Small intestine (tissue), 7 donors: ENCODE measurements around the gene CARS1. TPM values are rescaled to one million over a fixed set of nuclear protein-coding genes. Genes with fewer than 3 reads are reported as not detected.

Experiments
- DNase-seq, 2 donors: peaks; one replicate each; pipeline versions ENCODE4 v3.0.0 to v3.0.0-alpha.2; 2013
- FAIRE-seq: peaks from 2 replicates; lab custom pipeline; 2012; peaks lifted over from hg19 to GRCh38; lab: Jason Lieb, UNC
- H3K27ac ChIP-seq, 3 donors: one replicate each; pipeline ENCODE4 v1.5.1; 2013; ENCODE audit warnings: low read length in 2 of 3, mild to moderate bottlenecking in 2 of 3, control low read depth in 1 of 3, inconsistent platforms in 1 of 3, low read depth in 1 of 3, moderate library complexity in 1 of 3
- H3K27me3 ChIP-seq, 3 donors: one replicate each; pipeline ENCODE4 v1.6.1; 2013; ENCODE audit warnings: low read length in 3 of 3, inconsistent platforms in 1 of 3; ENCODE audit not compliant: control insufficient read depth in 3 of 3, insufficient read depth in 3 of 3
- H3K36me3 ChIP-seq, 3 donors: one replicate each; pipeline ENCODE4 v1.6.1; 2013; ENCODE audit warnings: low read length in 3 of 3, inconsistent platforms in 1 of 3, low read depth in 1 of 3, mild to moderate bottlenecking in 1 of 3, moderate library complexity in 1 of 3; ENCODE audit not compliant: control insufficient read depth in 3 of 3, insufficient read depth in 2 of 3
- H3K4me1 ChIP-seq, 3 donors: one replicate each; pipeline ENCODE4 v1.6.1; 2013; ENCODE audit warnings: low read length in 2 of 3, inconsistent platforms in 1 of 3, low read depth in 1 of 3, mild to moderate bottlenecking in 1 of 3, moderate library complexity in 1 of 3; ENCODE audit not compliant: control insufficient read depth in 3 of 3, insufficient read depth in 2 of 3
- H3K4me3 ChIP-seq, 3 donors: one replicate each; pipeline ENCODE4 v1.5.1; 2013; ENCODE audit warnings: low read length in 3 of 3, control low read depth in 1 of 3, inconsistent platforms in 1 of 3, low read depth in 1 of 3, mild to moderate bottlenecking in 1 of 3, moderate library complexity in 1 of 3
- H3K9me3 ChIP-seq, 2 donors: one replicate each; pipeline ENCODE4 v1.6.1; 2013; ENCODE audit warnings: low read depth in 1 of 2, low read length in 1 of 2; ENCODE audit not compliant: control insufficient read depth in 2 of 2, insufficient read depth in 1 of 2
- WGBS, 3 donors: extraction: QIAGEN DNeasy Blood & Tissue Kit; methylation state at CpG; one replicate each; pipeline ENCODE4 v1.1.7; 2013; 5-methylcytosine and 5-hydroxymethylcytosine counted together
- polyA plus RNA-seq, 4 donors: library from polyadenylated mRNA; stranded (reverse) in 3 of 4; unstranded in 1 of 4; fragments of 200-250 nt in 3 of 4; fragments of 120-200 nt in 1 of 4; gene quantifications; one replicate each; pipeline versions ENCODE4 v1.2.1 to v1.2.3, GENCODE V29; 2013
- donor health status: healthy with polysubstance abuse.
- donor health status: control.
- donor health status: control.
- donor health status: Bipolar disorder and iron deficiency.
- donor health status: healthy.

CARS1 gene
- polyA plus RNA-seq, 4 donors = 36.0 to 69.8 (median 42.9) TPM

DNA sequence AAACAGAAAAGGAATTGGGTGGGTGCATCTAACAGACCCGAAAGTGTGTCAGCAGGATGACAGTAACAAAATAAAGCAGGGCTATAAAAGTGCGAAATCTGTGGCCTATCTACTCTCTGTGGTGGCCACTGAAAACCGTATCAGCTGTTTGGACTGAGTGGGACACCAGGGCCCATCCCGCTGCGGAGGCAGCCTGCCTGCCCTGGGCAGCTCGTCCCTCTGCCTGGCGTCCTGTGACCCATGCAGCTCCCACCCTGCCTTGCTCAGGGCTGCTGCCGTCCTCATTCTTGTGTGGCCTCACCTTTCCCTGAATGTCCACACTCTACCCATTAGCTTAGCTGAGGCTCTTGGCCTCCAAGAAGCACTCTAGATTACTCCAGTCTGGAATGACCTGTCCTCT lies 30.4 kb downstream of the CARS1 start:
- no peaks in the 10 kb centered on the region for H3K4me1 ChIP-seq
- peaks cover 15 to 69% (median 17%) of the 10 kb centered on the region in 3 donors for H3K36me3 ChIP-seq
- H3K27me3 ChIP-seq = no peaks in the 10 kb centered on the region
- FAIRE-seq (no peak), DNase-seq (no peak)
- no peaks in the 10 kb centered on the region for H3K9me3 ChIP-seq
- no peak overlapping the region for H3K27ac ChIP-seq
- 95 to 96% (median 95%) methylated on average over 8 of the region's 8 CpGs for WGBS, 3 donors
- no peak overlapping the region for H3K4me3 ChIP-seq

DNA sequence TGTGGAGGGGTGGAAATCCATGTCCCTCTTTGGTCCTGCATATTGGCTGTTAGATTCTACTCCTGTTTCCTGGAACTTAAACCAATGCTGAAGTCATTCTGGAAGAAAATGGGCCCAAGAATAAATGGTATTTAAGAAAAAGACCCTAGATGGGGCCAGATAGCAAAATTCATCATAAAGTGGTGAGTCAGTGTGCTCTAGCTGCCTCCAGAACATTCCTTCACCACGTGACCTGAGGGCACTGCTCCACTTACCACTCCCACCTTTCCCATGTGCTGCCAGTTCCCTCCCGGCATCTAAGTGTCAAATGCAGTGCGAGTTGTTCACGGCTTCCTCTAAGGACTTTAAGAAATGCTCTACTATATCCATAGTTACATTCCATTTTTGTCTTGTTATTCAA lies 34.2 kb downstream of the CARS1 start:
- no peak for FAIRE-seq
- Histone ChIP-seq H3K27ac (no peak overlapping the region), H3K36me3 (peaks cover 20 to 73% (median 24%) of the 10 kb centered on the region in 3 donors)

DNA sequence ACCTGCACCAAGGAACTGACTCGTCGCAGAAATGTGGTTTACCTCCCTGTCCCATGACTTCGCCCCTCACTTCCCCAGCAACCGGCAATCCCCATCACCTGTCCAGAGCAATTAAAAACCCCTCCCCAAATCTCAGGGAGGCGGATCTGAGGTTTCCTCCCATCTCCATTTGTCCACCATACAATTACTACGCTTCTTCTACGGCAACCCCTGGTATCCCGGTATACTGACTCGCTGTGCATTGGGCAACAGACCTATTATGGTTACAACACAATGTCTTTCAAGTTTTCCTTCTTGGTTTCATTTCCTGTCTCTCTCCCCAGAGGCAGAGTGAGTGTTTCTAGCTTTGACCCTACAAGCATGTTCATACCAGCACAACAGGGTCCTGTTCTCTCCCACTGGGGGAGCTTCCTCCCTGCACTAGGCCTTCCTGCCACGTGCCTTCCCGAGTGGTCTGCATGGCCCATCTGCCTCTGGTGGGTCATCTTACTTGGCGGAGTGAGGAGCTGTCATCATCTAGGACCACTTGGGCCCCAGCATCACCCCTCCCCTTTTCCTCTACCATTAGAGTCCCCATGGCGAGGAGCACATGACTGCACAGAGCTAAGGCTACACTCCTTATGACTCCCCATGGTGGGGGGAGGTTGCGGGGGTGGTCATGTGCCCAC lies 34.8 kb downstream of the CARS1 start:
- H3K9me3 ChIP-seq = no peaks in the 10 kb centered on the region
- FAIRE-seq (no peak), DNase-seq (no peak)
- no peak overlapping the region for H3K4me3 ChIP-seq
- peaks cover 23 to 72% (median 27%) of the 10 kb centered on the region in 3 donors for H3K36me3 ChIP-seq
- 77 to 92% (median 89%) methylated on average over 14 of the region's 14 CpGs for WGBS, 3 donors
- no peak overlapping the region for H3K27ac ChIP-seq
- H3K27me3 ChIP-seq = no peaks in the 10 kb centered on the region
- H3K4me1 ChIP-seq = peaks cover 0 to 10% (median 0%) of the 10 kb centered on the region in 3 donors

More for the DNA sequence above, 34.2 kb downstream of the CARS1 start:
- Histone ChIP-seq H3K9me3 (no peaks in the 10 kb centered on the region), H3K4me3 (no peak overlapping the region), H3K4me1 (peaks cover 0 to 10% (median 0%) of the 10 kb centered on the region in 3 donors), H3K27me3 (no peaks in the 10 kb centered on the region)
- 87 to 91% (median 89%) methylated on average over 4 of the region's 4 CpGs for WGBS, 3 donors
- no peak for DNase-seq

DNA sequence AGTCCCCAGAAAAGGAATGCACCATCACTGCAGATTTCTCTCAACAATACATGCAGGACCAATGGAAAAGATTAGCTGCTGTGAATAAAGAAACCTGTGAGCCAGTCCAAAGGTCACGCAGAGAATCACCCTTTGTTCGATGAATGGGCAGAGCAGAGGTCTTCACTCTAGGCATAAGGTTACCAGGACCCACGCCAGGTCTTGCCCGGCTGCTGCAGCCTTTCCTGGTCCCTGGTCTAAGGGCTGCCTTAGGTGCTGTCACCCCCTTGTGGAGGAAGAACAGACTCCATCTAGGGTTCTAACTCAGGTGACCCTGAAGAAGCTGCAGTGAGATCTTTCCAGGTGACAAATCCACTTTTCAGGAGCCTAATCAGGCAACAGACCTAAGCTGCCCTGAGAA lies 36.1 kb downstream of the CARS1 start:
- Histone ChIP-seq H3K27me3 (no peaks in the 10 kb centered on the region), H3K9me3 (no peaks in the 10 kb centered on the region), H3K27ac (no peak overlapping the region), H3K4me1 (peaks cover 0 to 10% (median 0%) of the 10 kb centered on the region in 3 donors), H3K36me3 (peaks cover 17 to 73% (median 30%) of the 10 kb centered on the region in 3 donors), H3K4me3 (no peak overlapping the region)
- FAIRE-seq = no peak
- 7 to 43% (median 19%) methylated on average over 4 of the region's 4 CpGs for WGBS, 3 donors
- peak; percentile 65 to 76 for DNase-seq

DNA sequence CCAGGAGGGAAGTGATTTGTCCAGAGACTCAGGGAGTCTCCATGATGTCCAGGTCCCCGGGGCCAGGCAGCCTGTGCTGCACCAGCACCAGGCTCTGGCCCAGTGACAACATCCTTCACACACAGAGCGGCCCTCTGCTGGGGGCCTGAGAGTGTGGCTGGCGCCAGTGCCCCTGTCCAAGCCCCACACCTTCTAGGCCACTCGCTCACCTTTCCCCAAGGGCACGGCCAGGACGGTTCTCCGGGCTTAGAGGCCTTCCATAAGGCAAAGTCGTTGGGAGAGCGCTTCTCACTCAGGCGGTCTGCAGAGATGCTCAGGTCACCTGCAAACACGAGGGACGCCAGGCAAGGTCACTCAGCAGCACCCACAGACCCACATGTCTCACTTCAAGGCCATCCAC lies 37.2 kb downstream of the CARS1 start:
- H3K4me1 ChIP-seq = peaks cover 0 to 10% (median 0%) of the 10 kb centered on the region in 3 donors
- peaks cover 17 to 77% (median 27%) of the 10 kb centered on the region in 3 donors for H3K36me3 ChIP-seq
- DNase-seq = no peak
- H3K27me3 ChIP-seq = no peaks in the 10 kb centered on the region
- no peak for FAIRE-seq
- no peak overlapping the region for H3K4me3 ChIP-seq
- H3K27ac ChIP-seq = no peak overlapping the region
- 95 to 98% (median 95%) methylated on average over 12 of the region's 12 CpGs for WGBS, 3 donors
- no peaks in the 10 kb centered on the region for H3K9me3 ChIP-seq

DNA sequence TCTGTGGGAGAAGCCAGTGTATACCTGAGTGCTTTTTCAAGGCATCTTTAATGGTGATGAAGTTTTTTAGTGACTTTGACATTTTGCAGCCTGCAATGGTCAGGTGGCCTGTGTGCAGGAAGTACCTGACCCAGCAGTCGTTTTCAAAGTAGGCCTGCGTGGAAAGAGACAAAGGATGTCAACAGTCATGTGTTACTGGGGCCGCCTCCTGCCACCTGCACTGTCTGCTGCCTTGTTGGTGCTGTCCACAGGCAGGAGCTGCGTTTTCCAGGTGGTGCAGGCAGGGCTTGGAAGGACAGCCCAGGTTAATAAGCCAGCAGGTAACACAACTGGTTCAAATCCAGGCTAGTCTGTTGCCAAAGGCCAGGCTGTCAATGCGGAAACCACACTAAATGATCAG lies 38.6 kb downstream of the CARS1 start:
- FAIRE-seq (no peak), DNase-seq (no peak)
- Histone ChIP-seq H3K4me1 (peaks cover 0 to 13% (median 0%) of the 10 kb centered on the region in 3 donors), H3K9me3 (no peaks in the 10 kb centered on the region), H3K27ac (no peak overlapping the region), H3K36me3 (peaks cover 18 to 79% (median 30%) of the 10 kb centered on the region in 3 donors), H3K4me3 (no peak overlapping the region), H3K27me3 (no peaks in the 10 kb centered on the region)
- 70 to 88% (median 80%) methylated on average over 5 of the region's 5 CpGs for WGBS, 3 donors

DNA sequence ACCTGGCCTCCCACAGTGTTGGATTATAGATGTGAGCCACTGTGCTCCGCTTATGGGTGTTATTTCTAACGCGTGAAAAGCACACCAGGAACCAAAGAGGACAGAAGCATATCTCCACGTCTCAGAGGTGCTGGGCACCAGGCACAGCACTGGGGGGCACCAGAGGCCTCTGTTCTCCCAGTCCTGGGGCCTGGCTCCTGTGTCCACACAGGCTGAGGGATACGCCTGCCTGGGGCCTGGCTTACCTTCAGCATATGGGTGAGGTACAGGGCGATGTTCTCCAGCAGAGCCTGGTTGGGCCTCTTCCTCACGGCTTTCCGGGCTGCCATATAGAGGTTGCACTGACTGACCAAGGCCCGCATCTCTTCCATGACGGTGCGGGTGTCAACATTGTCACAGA lies 40.4 kb downstream of the CARS1 start:
- no peak for FAIRE-seq
- Histone ChIP-seq H3K36me3 (peaks cover 21 to 77% (median 33%) of the 10 kb centered on the region in 3 donors), H3K27me3 (no peaks in the 10 kb centered on the region), H3K9me3 (no peaks in the 10 kb centered on the region), H3K27ac (no peak overlapping the region), H3K4me1 (peaks cover 0 to 13% (median 0%) of the 10 kb centered on the region in 3 donors), H3K4me3 (no peak overlapping the region)
- no peak for DNase-seq
- 93 to 99% (median 95%) methylated on average over 11 of the region's 11 CpGs for WGBS, 3 donors

DNA sequence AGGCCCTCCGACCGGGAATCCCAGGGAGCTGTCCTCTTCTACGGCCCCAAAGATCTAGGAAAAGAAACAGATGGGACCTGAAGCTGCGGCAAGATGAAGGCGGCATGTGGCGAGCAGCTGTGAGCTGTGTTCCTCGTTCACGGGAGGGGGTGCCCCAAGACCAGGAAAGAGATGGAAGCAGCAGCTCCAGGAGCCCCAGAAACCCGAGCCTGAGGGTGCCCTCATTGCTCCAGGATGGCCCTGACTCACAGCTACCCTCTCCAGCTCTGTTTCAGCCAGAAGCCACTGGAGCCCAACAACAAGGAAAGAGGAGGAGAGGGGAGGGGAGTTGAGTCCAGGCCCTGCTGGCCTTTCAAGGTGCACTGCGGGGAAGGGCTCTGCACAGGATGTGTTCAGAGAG lies 41.4 kb downstream of the CARS1 start:
- H3K9me3 ChIP-seq = no peaks in the 10 kb centered on the region
- H3K36me3 ChIP-seq = peaks cover 25 to 86% (median 38%) of the 10 kb centered on the region in 3 donors
- WGBS, 3 donors = 91 to 96% (median 94%) methylated on average over 10 of the region's 10 CpGs
- no peaks in the 10 kb centered on the region for H3K27me3 ChIP-seq
- no peak overlapping the region for H3K4me3 ChIP-seq
- FAIRE-seq (no peak), DNase-seq (no peak)
- no peak overlapping the region for H3K27ac ChIP-seq
- peaks cover 0 to 7% (median 0%) of the 10 kb centered on the region in 3 donors for H3K4me1 ChIP-seq
